Measurements from ENCODE around the gene AGAP1. TPM values are rescaled to one million over a fixed set of nuclear protein-coding genes. Genes with fewer than 3 reads are reported as not detected.

The AGAP1 gene
- total RNA-seq, 2 donors from 2014 or later = 16.1 to 40.1 TPM

GRCh38 chr2:235561450-235561849, 67.6 kb downstream of the AGAP1 start:
- WGBS = 81% methylated on average over 2 of the region's 2 CpGs

GRCh38 chr2:235562065-235562747, 68.4 kb downstream of the AGAP1 start:
- Histone ChIP-seq H3K9me3 (no peaks in the 10 kb centered on the region), H3K4me3 (no peak overlapping the region), H3K36me3 (no peaks in the 10 kb centered on the region), H3K27ac (no peak overlapping the region), H3K4me1 (replicated peaks) (no peaks in the 10 kb centered on the region), H3K27me3 (replicated peaks; ENCODE audit: insufficient read depth) (no peaks in the 10 kb centered on the region)
- no peak for DNase-seq (ENCODE audit: low spot score)
- WGBS = 72% methylated on average over 11 of the region's 11 CpGs
- TF ChIP-seq CTCF (IDR thresholded peaks at IDR 0.05) (no peak), POLR2AphosphoS5 (IDR thresholded peaks at IDR 0.05) (no peak), POLR2A (IDR thresholded peaks at IDR 0.05) (no peak)
- intact Hi-C loops (cut with DNase I) = no loop called here

More at GRCh38 chr2:235561450-235561849, 67.6 kb downstream of the AGAP1 start:
- intact Hi-C loops (cut with DNase I) = no loop called here
- TF ChIP-seq POLR2A (IDR thresholded peaks at IDR 0.05) (no peak), CTCF (IDR thresholded peaks at IDR 0.05) (no peak), POLR2AphosphoS5 (IDR thresholded peaks at IDR 0.05) (no peak)
- H3K4me1 ChIP-seq (replicated peaks) = no peaks in the 10 kb centered on the region
- H3K36me3 ChIP-seq = no peaks in the 10 kb centered on the region
- H3K4me3 ChIP-seq = no peak overlapping the region
- no peak overlapping the region for H3K27ac ChIP-seq
- DNase-seq (ENCODE audit: low spot score) = no peak
- H3K9me3 ChIP-seq = no peaks in the 10 kb centered on the region
- no peaks in the 10 kb centered on the region for H3K27me3 ChIP-seq (replicated peaks; ENCODE audit: insufficient read depth)

- H3K27me3 ChIP-seq (replicated peaks; ENCODE audit: insufficient read depth) = no peaks in the 10 kb centered on the region
- H3K9me3 ChIP-seq = no peaks in the 10 kb centered on the region
- WGBS = 41% methylated on average over 13 of the region's 13 CpGs
- no peaks in the 10 kb centered on the region for H3K36me3 ChIP-seq
- intact Hi-C loops (cut with DNase I) = no loop called here
- no peak overlapping the region for H3K27ac ChIP-seq
- H3K4me1 ChIP-seq (replicated peaks) = no peaks in the 10 kb centered on the region
- no peak for TF ChIP-seq CTCF (IDR thresholded peaks at IDR 0.05)
- no peak for TF ChIP-seq POLR2AphosphoS5 (IDR thresholded peaks at IDR 0.05)
- no peak for TF ChIP-seq POLR2A (IDR thresholded peaks at IDR 0.05)
- no peak for DNase-seq (ENCODE audit: low spot score)
- H3K4me3 ChIP-seq = no peak overlapping the region
Observed at GRCh38 chr2:235563056-235563910, 69.4 kb downstream of the AGAP1 start.

- no peak for DNase-seq (ENCODE audit: low spot score)
- Histone ChIP-seq H3K9me3 (no peaks in the 10 kb centered on the region), H3K36me3 (no peaks in the 10 kb centered on the region), H3K4me1 (replicated peaks) (no peaks in the 10 kb centered on the region), H3K27ac (no peak overlapping the region), H3K4me3 (no peak overlapping the region), H3K27me3 (replicated peaks; ENCODE audit: insufficient read depth) (no peaks in the 10 kb centered on the region)
- TF ChIP-seq CTCF (IDR thresholded peaks at IDR 0.05) (no peak), POLR2A (IDR thresholded peaks at IDR 0.05) (no peak), POLR2AphosphoS5 (IDR thresholded peaks at IDR 0.05) (no peak)
- 48% methylated on average over 6 of the region's 6 CpGs for WGBS
- intact Hi-C loops (cut with DNase I) = no loop called here
Observed at GRCh38 chr2:235564066-235564465, 70.2 kb downstream of the AGAP1 start.
